Nasal cavity respiratory epithelium epithelial cell of viscerocranial mucosa (primary cell): ENCODE results near the gene CTXND2. TPM values are rescaled to one million over a fixed set of nuclear protein-coding genes. Genes with fewer than 3 reads are reported as not detected.

Experiments
- total RNA-seq: library from RNA; depleted of rRNA; stranded (reverse); fragments of >200 nt; gene quantifications from 2 replicates; pipeline ENCODE4 v1.2.3, GENCODE V29; 2014

CTXND2 gene
- total RNA-seq: not detected in 2 replicates

DNA sequence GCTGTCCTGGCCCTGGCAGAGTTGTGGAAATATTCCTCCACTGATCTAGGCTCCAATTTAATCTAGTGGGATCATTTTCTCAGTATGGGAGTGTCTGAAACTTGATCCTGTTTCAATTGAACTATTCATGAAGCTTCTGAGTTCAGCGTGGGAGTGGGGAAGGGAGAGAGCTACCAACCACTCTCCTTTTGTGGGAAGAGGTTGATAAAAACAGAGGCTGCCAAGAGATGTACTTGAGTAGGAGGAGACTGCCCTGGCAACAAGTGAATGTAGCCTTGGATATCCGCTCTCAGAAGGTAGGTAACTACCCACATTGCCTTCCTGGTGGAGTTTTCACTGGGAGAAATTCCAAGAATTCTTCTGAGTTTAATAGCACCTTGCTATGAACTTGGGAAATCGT, at the start of gene CTXND2:
TSS of gene CTXND2 (plus strand) at position 119 of the 400 bp plus-strand sequence. CDS start 25,179 bp downstream, outside the sequence.

DNA sequence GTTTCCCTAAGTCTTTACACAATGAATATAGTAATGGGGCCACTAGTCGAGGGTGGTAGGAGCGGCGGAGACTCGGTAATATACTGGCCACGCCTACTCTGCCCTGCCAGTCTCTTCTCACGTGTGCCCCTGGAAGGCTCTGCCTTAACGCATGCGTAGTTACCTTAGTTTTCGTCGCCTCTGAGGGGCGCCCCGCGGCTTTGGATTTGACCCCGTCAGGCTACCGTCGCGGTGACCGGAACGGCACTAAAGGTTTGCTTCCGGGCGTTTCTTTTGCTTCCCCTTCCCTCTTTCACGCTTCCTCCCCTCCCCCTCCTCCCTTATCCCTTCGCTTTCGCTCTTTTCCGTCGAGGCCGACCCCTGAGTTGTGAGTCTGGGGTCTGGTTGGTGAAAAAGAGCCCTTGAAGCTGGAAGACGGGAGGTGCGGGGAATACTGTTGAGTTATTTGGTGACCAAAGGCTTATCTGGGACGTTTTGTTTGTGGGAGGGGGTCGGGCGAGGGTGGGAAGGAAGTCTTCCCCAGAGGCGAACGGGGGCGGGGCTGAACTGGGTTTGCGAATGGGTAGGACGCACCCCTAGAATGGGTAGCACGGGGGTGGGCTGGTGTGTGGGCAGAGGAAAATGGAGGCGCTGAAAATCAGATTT, 39.3 kb downstream of the CTXND2 start, which contains the start of gene SETDB1:
TSS of gene SETDB1 (plus strand) at position 267 of the 645 bp plus-strand sequence. CDS start 1,352 bp downstream, outside the sequence.

Other genes with a start within 250 kb of the CTXND2 start
- 15.9 and 16.7 TPM in 2 replicates for gene GOLPH3L, start 190.0 kb upstream of the CTXND2 start, total RNA-seq
- 0.50 and 3.8 TPM in 2 replicates for gene HORMAD1, start 166.2 kb upstream of the CTXND2 start, total RNA-seq
- 2.1 and 12.4 TPM in 2 replicates for gene CTSS, start 121.4 kb upstream of the CTXND2 start, total RNA-seq
- gene CTSK, start 78.9 kb upstream of the CTXND2 start, total RNA-seq: 1.4 and 3.6 TPM in 2 replicates
- gene ARNT, start 10.5 kb upstream of the CTXND2 start, total RNA-seq: 20.5 and 30.6 TPM in 2 replicates
- 23.2 and 36.7 TPM in 2 replicates for gene SETDB1, start 39.2 kb downstream of the CTXND2 start, total RNA-seq
- 83.7 and 101 TPM in 2 replicates for gene CERS2, start 87.7 kb downstream of the CTXND2 start, total RNA-seq
- gene ANXA9, start 95.2 kb downstream of the CTXND2 start, total RNA-seq: 0.50 and 0.68 TPM in 2 replicates
- 5.5 and 10.3 TPM in 2 replicates for gene MINDY1, start 119.8 kb downstream of the CTXND2 start, total RNA-seq
- 10.3 and 11.6 TPM in 2 replicates for gene PRUNE1, start 121.3 kb downstream of the CTXND2 start, total RNA-seq
- 3.3 and 7.5 TPM in 2 replicates for gene BNIPL, start 149.4 kb downstream of the CTXND2 start, total RNA-seq
- gene C1orf56, start 160.6 kb downstream of the CTXND2 start, total RNA-seq: 0.71 and 1.0 TPM in 2 replicates
- gene CDC42SE1, start 172.5 kb downstream of the CTXND2 start, total RNA-seq: 111 and 152 TPM in 2 replicates
- gene MLLT11, start 173.3 kb downstream of the CTXND2 start, total RNA-seq: 1.7 and 3.3 TPM in 2 replicates
- gene GABPB2, start 183.6 kb downstream of the CTXND2 start, total RNA-seq: 17.1 and 27.1 TPM in 2 replicates